ENCODE measurements around the gene PPP1R14D.

GRCh38 chr15:40766906-40767837 lies 61.3 kb downstream of the PPP1R14D start:
- no peak for TF ChIP-seq POLR2AphosphoS5 (IDR thresholded peaks at IDR 0.05; ENCODE audit: low read depth, low read length)
- no peak for TF ChIP-seq POLR2A (IDR thresholded peaks at IDR 0.05; ENCODE audit: low read depth, low read length)

All from GM12892 (cell line).